Neutrophil (primary cell): ENCODE data around the gene CCNYL1.
"Not testable (repeated sequence)": the region's sequence is repeated elsewhere in the genome, so short reads cannot be mapped to it uniquely, and the experiment has no call there.

Experiments
- H3K27ac ChIP-seq: fragments of 200-600 bp; sonication (generic); 2 replicates; pipeline ENCODE4 v1.5.1; 2016; ENCODE audit warnings: mild to moderate bottlenecking, moderate library complexity
- H3K27me3 ChIP-seq: fragments of 200-600 bp; sonication (generic); 2 replicates; pipeline ENCODE4 v1.6.0; 2016; ENCODE audit warnings: mild to moderate bottlenecking
- H3K36me3 ChIP-seq: fragments of 200-600 bp; sonication (generic); 2 replicates; pipeline ENCODE4 v1.5.1; 2017
- H3K4me1 ChIP-seq, 2 experiments: fragments of 200-600 bp in 1 of 2; sonication (generic) in 1 of 2; 1 replicate in 1 of 2; 2 replicates in 1 of 2; pipeline versions ENCODE4 v1.5.1 to v1.6.1; 2013 to 2016; ENCODE audit warnings: low read depth in 1 of 2, low read length in 1 of 2, mild to moderate bottlenecking in 1 of 2, moderate library complexity in 1 of 2; ENCODE audit not compliant: control insufficient read depth in 1 of 2, insufficient read depth in 1 of 2
- H3K4me3 ChIP-seq, 2 experiments: fragments of 200-600 bp in 1 of 2; sonication (generic) in 1 of 2; 1 replicate in 1 of 2; 2 replicates in 1 of 2; pipeline ENCODE4 v1.5.1; 2013 to 2016; ENCODE audit warnings: low read depth in 1 of 2, low read length in 1 of 2, mild to moderate bottlenecking in 1 of 2, moderate library complexity in 1 of 2
- H3K9me3 ChIP-seq: fragments of 200-600 bp; sonication (generic); 2 replicates; pipeline ENCODE4 v1.5.1; 2016
- CTCF ChIP-seq: fragments of 200-600 bp; sonication (generic); IDR thresholded peaks from 2 replicates; pipeline ENCODE4 v1.5.1; 2016; ENCODE audit warnings: antibody characterized with exemption

Gene CCNYL1

GRCh38 chr2:207716056-207716455, 4.6 kb downstream of the CCNYL1 start:
- Histone ChIP-seq H3K4me3 (no peak overlapping the region), H3K9me3 (no peaks in the 10 kb centered on the region), H3K27ac (no peak overlapping the region), H3K4me1 (peaks cover 17 to 22% of the 10 kb centered on the region in 2 experiments), H3K36me3 (peaks cover 4% of the 10 kb centered on the region), H3K27me3 (no peaks in the 10 kb centered on the region)
- no peak for TF ChIP-seq CTCF

DNA sequence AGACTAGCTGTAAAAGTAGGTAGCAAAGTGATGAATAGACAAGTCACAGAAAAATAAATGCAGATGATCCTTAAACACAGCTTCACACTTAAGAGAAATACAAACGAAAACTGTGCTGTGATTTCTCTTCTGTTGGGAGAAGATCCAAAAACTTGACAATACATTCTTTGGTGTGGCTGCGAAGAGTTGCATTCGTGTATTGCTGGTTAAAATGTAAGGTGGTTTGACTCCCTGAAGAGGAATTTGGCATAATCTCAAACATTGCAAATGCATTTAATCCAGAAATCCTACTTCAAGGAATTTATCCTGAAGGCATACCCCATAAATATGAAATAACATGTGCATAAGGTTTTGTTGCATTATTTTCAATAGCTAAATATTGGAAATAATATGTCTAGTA, 7.1 kb downstream of the CCNYL1 start:
- no peak for TF ChIP-seq CTCF
- peaks cover 2 to 3% of the 10 kb centered on the region in 2 experiments for H3K4me1 ChIP-seq
- H3K9me3 ChIP-seq = no peaks in the 10 kb centered on the region
- no peak overlapping the region for H3K27ac ChIP-seq
- H3K27me3 ChIP-seq = no peaks in the 10 kb centered on the region
- H3K36me3 ChIP-seq = peaks cover 4% of the 10 kb centered on the region
- H3K4me3 ChIP-seq = no peak overlapping the region

DNA sequence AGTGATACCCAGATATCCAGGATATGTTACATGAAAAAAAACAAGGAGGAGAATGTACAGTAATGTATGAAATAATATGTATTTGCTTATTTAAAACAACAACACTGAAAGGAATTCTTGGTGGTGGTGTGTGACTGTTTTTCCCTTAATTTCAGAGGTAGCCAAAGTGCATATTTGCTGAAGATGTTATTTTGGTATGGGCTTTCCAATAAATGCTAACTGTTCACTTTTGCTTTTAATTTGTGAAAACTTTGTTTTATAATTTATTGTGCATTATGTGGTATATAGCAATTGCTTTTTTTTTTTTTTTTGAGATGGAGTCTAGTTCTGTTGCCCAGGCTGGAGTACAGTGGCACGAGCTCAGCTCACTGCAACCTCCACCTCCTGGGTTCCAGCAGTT, 7.6 kb downstream of the CCNYL1 start:
- no peaks in the 10 kb centered on the region for H3K27me3 ChIP-seq
- H3K4me1 ChIP-seq = no peaks in the 10 kb centered on the region
- H3K36me3 ChIP-seq = peaks cover 4% of the 10 kb centered on the region
- no peak for TF ChIP-seq CTCF
- no peaks in the 10 kb centered on the region for H3K9me3 ChIP-seq
- H3K4me3 ChIP-seq = no peak overlapping the region
- H3K27ac ChIP-seq = no peak overlapping the region

DNA sequence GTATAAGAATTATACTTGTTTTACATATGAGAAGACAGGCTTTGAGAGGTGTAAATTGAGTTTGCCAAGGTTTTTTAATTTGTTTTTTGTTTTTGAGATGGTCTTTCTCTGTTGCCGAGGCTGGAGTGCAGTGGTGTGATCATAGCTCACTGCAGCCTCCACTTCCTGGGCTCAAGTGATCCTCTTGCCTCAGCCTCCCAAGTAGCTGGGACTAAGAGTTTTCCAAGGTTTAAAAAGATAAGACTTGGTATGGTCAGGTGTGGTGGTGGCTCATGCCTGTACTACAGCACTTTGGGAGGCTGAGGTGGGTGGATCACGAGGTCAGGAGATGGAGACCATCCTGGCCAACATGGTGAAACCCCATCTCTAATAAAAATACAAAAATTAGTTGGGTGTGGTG, 8.2 kb downstream of the CCNYL1 start:
- H3K4me3 ChIP-seq, H3K27ac ChIP-seq, H3K27me3 ChIP-seq, H3K9me3 ChIP-seq, H3K36me3 ChIP-seq, H3K4me1 ChIP-seq: not testable (repeated sequence)

DNA sequence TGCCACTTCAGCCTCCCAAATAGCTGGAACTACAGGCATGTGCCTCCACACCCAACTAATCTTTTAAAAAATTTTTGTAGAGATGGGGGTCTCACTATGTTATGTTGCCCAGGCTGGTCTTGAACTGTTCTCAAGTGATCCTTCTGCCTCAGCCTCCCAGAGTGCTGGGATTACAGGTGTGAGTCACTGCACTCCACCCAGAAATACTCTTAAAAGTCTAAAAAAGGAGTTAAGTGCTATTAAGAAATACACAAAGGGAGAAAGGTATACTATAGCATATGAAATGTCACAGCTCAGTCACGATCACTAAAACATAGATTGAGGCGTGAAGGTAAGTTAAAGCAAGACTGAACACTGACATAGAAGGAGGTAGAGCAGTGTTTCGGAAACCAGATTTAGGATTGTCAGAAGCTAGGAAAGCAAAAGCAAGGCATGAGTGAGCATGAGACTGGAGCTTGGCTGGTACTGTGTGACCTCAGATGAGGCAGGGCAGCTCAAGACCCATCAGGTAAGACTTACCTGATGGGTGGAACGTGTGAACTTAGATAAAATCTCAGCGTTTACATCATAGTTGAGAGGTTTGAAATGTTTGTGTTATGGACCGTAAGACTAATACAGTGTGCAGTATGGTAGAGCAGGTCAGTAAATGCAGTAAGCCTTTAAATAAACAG, 9.2 kb downstream of the CCNYL1 start:
- H3K9me3 ChIP-seq = no peaks in the 10 kb centered on the region
- no peaks in the 10 kb centered on the region for H3K4me1 ChIP-seq
- no peak overlapping the region for H3K4me3 ChIP-seq
- no peaks in the 10 kb centered on the region for H3K27me3 ChIP-seq
- H3K36me3 ChIP-seq = peaks cover 4% of the 10 kb centered on the region
- TF ChIP-seq CTCF = no peak
- H3K27ac ChIP-seq = no peak overlapping the region

DNA sequence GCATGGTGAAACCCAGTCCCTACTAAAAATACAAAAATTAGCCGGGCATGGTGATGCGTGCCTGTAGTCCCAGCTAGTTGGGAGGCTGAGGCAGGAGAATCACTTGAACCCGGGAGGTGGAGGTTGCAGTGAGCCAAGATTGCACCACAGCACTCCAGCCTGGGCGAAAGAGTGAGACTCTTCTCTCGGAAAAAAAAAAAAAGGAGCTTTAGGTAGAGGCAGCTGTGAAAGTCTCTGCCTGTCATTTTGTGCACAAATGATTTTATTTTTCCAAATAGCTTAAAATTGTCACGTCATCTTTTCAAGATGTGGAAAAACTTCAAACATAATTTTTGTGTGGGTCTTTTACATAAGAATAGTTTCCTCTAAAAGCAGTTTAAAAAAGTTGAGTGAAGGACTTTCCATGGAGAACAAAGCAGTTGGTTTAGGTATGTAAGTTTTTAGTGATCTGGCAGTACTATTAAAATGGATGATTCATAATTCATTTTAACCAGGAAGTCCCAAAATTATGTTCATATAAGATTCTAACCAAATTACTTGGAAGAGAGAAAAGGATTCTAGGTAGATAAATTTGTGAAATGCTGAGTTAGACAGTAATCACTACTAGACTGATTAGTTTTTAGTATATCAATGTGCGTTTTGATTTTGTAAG, 11.5 kb downstream of the CCNYL1 start:
- no peak overlapping the region for H3K4me3 ChIP-seq
- H3K27me3 ChIP-seq = no peaks in the 10 kb centered on the region
- no peaks in the 10 kb centered on the region for H3K9me3 ChIP-seq
- no peak overlapping the region for H3K27ac ChIP-seq
- peaks cover 4% of the 10 kb centered on the region for H3K36me3 ChIP-seq
- TF ChIP-seq CTCF = no peak
- no peaks in the 10 kb centered on the region for H3K4me1 ChIP-seq

- not testable (repeated sequence) for H3K27me3 ChIP-seq, H3K36me3 ChIP-seq, H3K9me3 ChIP-seq, H3K4me1 ChIP-seq, H3K4me3 ChIP-seq, H3K27ac ChIP-seq
Observed at GRCh38 chr2:207723425-207723787, 12.0 kb downstream of the CCNYL1 start.
